RWPE2 (cell line): ENCODE data around the gene BLACAT1.
"Not testable (repeated sequence)": the region's sequence is repeated elsewhere in the genome, so short reads cannot be mapped to it uniquely, and the experiment has no call there.

Experiments
- ATAC-seq: fragments of 200-7000 bp; cut with Tn5 transposase; 3 replicates; pipeline ENCODE4 v1.9.1; 2021; ENCODE audit warnings: low read depth
- DNase-seq: peaks from one replicate; pipeline ENCODE4 v3.0.0-alpha.2; 2020; ENCODE audit warnings: low spot score
- H3K27ac ChIP-seq: fragments of 450-650 bp; 2 replicates; pipeline ENCODE4 v1.5.1; 2017; ENCODE audit warnings: mild to moderate bottlenecking; ENCODE audit not compliant: poor library complexity, severe bottlenecking
- H3K27me3 ChIP-seq: fragments of 250-450 bp; sonication (Bioruptor Pico); 2 replicates; pipeline ENCODE4 v1.5.1; 2021; ENCODE audit warnings: mild to moderate bottlenecking, moderate library complexity; ENCODE audit not compliant: insufficient read depth, poor library complexity, severe bottlenecking
- H3K36me3 ChIP-seq: fragments of 250-450 bp; sonication (Bioruptor Pico); 2 replicates; pipeline ENCODE4 v1.5.1; 2020; ENCODE audit warnings: low read depth, mild to moderate bottlenecking, moderate library complexity
- H3K4me1 ChIP-seq: fragments of 250-450 bp; sonication (Bioruptor Pico); 2 replicates; pipeline ENCODE4 v1.5.1; 2021; ENCODE audit warnings: mild to moderate bottlenecking, moderate library complexity; ENCODE audit not compliant: insufficient read depth, poor library complexity, severe bottlenecking
- H3K4me3 ChIP-seq: fragments of 250-450 bp; sonication (Bioruptor Pico); 2 replicates; pipeline ENCODE4 v1.5.1; 2021; ENCODE audit warnings: mild to moderate bottlenecking, moderate library complexity; ENCODE audit not compliant: severe bottlenecking
- H3K9me3 ChIP-seq: fragments of 250-450 bp; sonication (Bioruptor Pico); 2 replicates; pipeline ENCODE4 v1.5.1; 2021; ENCODE audit warnings: mild to moderate bottlenecking, moderate library complexity; ENCODE audit not compliant: severe bottlenecking
- TF ChIP-seq, protein P1 (sequence below): fragments of 450-650 bp; IDR thresholded peaks from one replicate; pipeline ENCODE4 v1.5.1; 2017; ENCODE audit warnings: mild to moderate bottlenecking, moderate library complexity; ENCODE audit not compliant: poor library complexity, severe bottlenecking

BLACAT1 gene

GRCh38 chr1:205484985-205485967 lies 29.4 kb upstream of the BLACAT1 start:
- peak; percentile 61 for ATAC-seq
- Histone ChIP-seq H3K27me3 (no peaks in the 10 kb centered on the region), H3K4me1 (peaks cover 10% of the 10 kb centered on the region), H3K27ac (no peak overlapping the region), H3K9me3 (no peaks in the 10 kb centered on the region), H3K4me3 (no peak overlapping the region), H3K36me3 (no peaks in the 10 kb centered on the region)
- TF ChIP-seq, protein P1, sequence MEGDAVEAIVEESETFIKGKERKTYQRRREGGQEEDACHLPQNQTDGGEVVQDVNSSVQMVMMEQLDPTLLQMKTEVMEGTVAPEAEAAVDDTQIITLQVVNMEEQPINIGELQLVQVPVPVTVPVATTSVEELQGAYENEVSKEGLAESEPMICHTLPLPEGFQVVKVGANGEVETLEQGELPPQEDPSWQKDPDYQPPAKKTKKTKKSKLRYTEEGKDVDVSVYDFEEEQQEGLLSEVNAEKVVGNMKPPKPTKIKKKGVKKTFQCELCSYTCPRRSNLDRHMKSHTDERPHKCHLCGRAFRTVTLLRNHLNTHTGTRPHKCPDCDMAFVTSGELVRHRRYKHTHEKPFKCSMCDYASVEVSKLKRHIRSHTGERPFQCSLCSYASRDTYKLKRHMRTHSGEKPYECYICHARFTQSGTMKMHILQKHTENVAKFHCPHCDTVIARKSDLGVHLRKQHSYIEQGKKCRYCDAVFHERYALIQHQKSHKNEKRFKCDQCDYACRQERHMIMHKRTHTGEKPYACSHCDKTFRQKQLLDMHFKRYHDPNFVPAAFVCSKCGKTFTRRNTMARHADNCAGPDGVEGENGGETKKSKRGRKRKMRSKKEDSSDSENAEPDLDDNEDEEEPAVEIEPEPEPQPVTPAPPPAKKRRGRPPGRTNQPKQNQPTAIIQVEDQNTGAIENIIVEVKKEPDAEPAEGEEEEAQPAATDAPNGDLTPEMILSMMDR, result peak; percentile 95
- DNase-seq, result no peak

- ATAC-seq (no peak), DNase-seq (no peak)
- TF ChIP-seq, protein P1, result no peak
- Histone ChIP-seq H3K9me3 (no peaks in the 10 kb centered on the region), H3K36me3 (no peaks in the 10 kb centered on the region), H3K4me1 (peaks cover 12% of the 10 kb centered on the region), H3K27ac (no peak overlapping the region), H3K4me3 (no peak overlapping the region), H3K27me3 (no peaks in the 10 kb centered on the region)
Observed at GRCh38 chr1:205483372-205483771, 27.5 kb upstream of the BLACAT1 start.

GRCh38 chr1:205482587-205482986 lies 26.7 kb upstream of the BLACAT1 start:
- H3K4me1 ChIP-seq, result peaks cover 17% of the 10 kb centered on the region
- H3K4me3 ChIP-seq, H3K27me3 ChIP-seq, ATAC-seq, DNase-seq, H3K27ac ChIP-seq, H3K36me3 ChIP-seq, H3K9me3 ChIP-seq: not testable (repeated sequence)

DNA sequence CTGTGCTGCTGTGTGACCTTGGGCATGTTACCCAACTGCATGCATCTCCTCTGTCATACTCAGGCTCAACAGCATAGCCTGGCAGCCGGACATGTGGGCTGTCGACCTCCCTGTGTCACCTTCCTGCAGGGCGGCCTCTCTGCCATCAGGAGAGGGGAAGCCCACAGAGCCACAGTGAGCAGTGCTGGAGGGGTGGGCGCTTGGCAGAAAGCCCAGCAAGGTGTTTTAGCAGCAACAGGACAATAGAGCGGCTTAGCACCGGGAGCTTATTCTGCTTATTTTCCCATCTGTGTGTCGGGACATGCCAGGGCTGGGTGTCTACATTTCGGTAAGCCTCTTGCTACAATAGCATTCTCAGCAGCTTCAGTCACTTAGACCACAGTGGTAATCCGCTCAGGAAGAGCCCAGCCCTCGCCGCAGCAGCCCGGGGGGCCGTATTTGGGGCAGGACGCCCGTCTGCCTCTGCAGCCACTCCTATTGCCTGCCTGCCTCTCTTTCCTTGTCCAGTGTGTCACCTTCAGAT lies 25.8 kb upstream of the BLACAT1 start:
- no peaks in the 10 kb centered on the region for H3K9me3 ChIP-seq
- peak; percentile 65 for ATAC-seq
- peak overlapping the region; percentile 27 for H3K27ac ChIP-seq
- DNase-seq, result no peak
- no peaks in the 10 kb centered on the region for H3K27me3 ChIP-seq
- H3K36me3 ChIP-seq, result no peaks in the 10 kb centered on the region
- H3K4me1 ChIP-seq, result peaks cover 22% of the 10 kb centered on the region
- H3K4me3 ChIP-seq, result no peak overlapping the region
- TF ChIP-seq, protein P1, result no peak

- TF ChIP-seq, protein P1, result no peak
- Histone ChIP-seq H3K9me3 (no peaks in the 10 kb centered on the region), H3K36me3 (no peaks in the 10 kb centered on the region), H3K27me3 (no peaks in the 10 kb centered on the region), H3K27ac (peak overlapping the region; percentile 27), H3K4me1 (peaks cover 22% of the 10 kb centered on the region), H3K4me3 (no peak overlapping the region)
- ATAC-seq, result no peak
- no peak for DNase-seq
Observed at GRCh38 chr1:205481218-205481617, 25.4 kb upstream of the BLACAT1 start.
